Measurements from ENCODE around the gene YY1. TPM values are rescaled to one million over a fixed set of nuclear protein-coding genes. Genes with fewer than 3 reads are reported as not detected.

Gene YY1
- total and polyA plus RNA-seq, 2 experiments from 2014 or later, result 88.2 to 128 TPM

DNA sequence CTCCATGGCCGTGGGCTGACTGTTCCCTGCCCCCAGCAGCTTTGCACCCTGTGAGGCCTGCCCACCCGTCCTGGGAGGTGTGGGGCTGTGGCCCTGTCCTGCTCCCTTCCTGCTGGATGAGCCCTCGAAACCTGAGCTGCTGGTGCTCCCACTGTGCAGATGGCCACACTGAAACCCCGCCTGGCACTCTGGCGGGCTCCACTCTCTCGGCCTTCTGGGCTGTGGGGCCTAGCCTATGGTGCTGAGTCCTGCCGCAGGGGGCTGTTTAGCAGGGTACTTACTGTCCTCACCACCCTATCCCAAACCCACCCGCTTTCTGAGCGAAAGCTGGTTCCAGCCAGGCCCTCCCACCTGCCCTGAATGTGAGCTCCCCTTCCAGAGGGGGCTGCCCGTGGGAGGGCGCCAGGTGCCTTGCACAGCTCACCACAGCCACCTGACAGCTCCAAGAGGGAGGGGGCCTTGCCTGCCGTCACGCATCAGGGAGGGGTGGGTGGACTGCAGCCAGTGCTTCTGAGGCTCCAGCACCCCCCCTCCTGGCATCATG, 91.5 kb downstream of the YY1 start:
- Histone ChIP-seq H3K4me2 (no peak overlapping the region), H3K4me1 (ENCODE audit: insufficient read depth) (no peaks in the 10 kb centered on the region), H3K36me3 (ENCODE audit: insufficient read depth) (0 out of 2 replicates have a peak, but pooled peaks cover under 1% of the 10 kb centered on the region), H4K20me1 (replicated peaks; ENCODE audit: insufficient read depth) (no peaks in the 10 kb centered on the region; the same call in 1 of the 2 replicates), H3K27ac (ENCODE audit: low read depth) (no peak overlapping the region), H3F3A (replicated peaks; ENCODE audit: low read depth) (no peaks in the 10 kb centered on the region), H3K9me2 (ENCODE audit: insufficient read depth) (no peaks in the 10 kb centered on the region), H3K79me2 (replicated peaks; ENCODE audit: insufficient read depth) (no peaks in the 10 kb centered on the region), H3K27me3 (ENCODE audit: insufficient read depth) (no peaks in the 10 kb centered on the region), H3K4me3 (no peak overlapping the region), H2AFZ (no peak overlapping the region)
- ATAC-seq, result peak; percentile 37
- H3K36me3 Mint-ChIP-seq (ENCODE audit: low read depth), result peaks cover 15% of the 10 kb centered on the region
- TF ChIP-seq NANOG (IDR thresholded peaks at IDR 0.05; ENCODE audit: borderline replicate concordance) (no peak), JUNB (IDR thresholded peaks at IDR 0.05; ENCODE audit: unreplicated experiment) (no peak)
- TF ChIP-seq, protein P1, sequence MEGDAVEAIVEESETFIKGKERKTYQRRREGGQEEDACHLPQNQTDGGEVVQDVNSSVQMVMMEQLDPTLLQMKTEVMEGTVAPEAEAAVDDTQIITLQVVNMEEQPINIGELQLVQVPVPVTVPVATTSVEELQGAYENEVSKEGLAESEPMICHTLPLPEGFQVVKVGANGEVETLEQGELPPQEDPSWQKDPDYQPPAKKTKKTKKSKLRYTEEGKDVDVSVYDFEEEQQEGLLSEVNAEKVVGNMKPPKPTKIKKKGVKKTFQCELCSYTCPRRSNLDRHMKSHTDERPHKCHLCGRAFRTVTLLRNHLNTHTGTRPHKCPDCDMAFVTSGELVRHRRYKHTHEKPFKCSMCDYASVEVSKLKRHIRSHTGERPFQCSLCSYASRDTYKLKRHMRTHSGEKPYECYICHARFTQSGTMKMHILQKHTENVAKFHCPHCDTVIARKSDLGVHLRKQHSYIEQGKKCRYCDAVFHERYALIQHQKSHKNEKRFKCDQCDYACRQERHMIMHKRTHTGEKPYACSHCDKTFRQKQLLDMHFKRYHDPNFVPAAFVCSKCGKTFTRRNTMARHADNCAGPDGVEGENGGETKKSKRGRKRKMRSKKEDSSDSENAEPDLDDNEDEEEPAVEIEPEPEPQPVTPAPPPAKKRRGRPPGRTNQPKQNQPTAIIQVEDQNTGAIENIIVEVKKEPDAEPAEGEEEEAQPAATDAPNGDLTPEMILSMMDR (conservative IDR thresholded peaks at IDR 0.05; ENCODE audit: low read depth in 2 of 2), result peak in 1 of 2 experiments; percentile 15; a peak in 1 of 4 replicates
- H3K4me1 Mint-ChIP-seq, result 0 out of 3 replicates have a peak, but pooled peaks cover 5% of the 10 kb centered on the region
- peaks cover 1% of the 10 kb centered on the region for H3K27me3 Mint-ChIP-seq (ENCODE audit: insufficient read depth, low read depth, poor library complexity)
- H3K4me3 Mint-ChIP-seq, result no peak overlapping the region
- H3K9me3 Mint-ChIP-seq, result no peaks in the 10 kb centered on the region
- DNase-seq (ENCODE audit: low spot score), result no peak
- no peak overlapping the region for H3K27ac Mint-ChIP-seq

DNA sequence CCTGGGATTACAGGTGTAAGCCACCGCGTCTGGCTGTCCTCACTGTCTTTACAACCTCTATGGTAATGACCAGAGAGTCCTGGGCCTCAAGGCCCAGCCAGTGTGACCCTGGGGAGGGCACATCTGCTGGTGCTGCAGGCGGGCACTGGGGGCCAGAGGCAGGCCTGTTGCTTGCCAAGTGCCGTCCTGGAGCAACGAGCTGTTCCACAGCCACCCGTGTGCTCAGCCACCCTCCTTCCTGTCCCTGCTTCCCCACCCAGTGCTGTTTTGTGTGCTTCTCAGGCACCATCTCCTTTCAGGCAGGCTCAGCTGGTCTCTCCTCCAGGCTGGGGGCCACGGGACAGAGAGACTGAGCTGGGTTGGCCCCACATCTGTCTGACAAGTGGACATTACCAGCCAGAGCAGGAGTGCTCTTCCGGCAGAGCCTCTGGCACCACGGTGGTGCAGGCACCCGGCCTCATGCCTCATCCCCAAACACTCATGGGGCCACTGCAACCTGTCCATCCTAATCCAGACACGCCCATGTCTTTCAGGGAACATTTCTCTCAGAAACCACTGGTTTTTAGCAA, 93.2 kb downstream of the YY1 start:
- Histone ChIP-seq H3F3A (replicated peaks; ENCODE audit: low read depth) (no peaks in the 10 kb centered on the region), H3K4me1 (ENCODE audit: insufficient read depth) (no peaks in the 10 kb centered on the region), H3K27me3 (ENCODE audit: insufficient read depth) (no peaks in the 10 kb centered on the region), H3K4me2 (no peak overlapping the region), H3K27ac (ENCODE audit: low read depth) (0 out of 2 replicates have a peak overlapping the region, but pooled peaks have one; percentile 63), H3K9me2 (ENCODE audit: insufficient read depth) (no peaks in the 10 kb centered on the region), H3K36me3 (ENCODE audit: insufficient read depth) (0 out of 2 replicates have a peak, but pooled peaks cover 5% of the 10 kb centered on the region), H4K20me1 (replicated peaks; ENCODE audit: insufficient read depth) (no peaks in the 10 kb centered on the region; the same call in 1 of the 2 replicates), H3K4me3 (no peak overlapping the region), H3K79me2 (replicated peaks; ENCODE audit: insufficient read depth) (no peaks in the 10 kb centered on the region), H2AFZ (no peak overlapping the region)
- Mint-ChIP-seq H3K4me3 (no peak overlapping the region), H3K36me3 (ENCODE audit: low read depth) (peaks cover 30% of the 10 kb centered on the region), H3K27ac (no peak overlapping the region), H3K27me3 (ENCODE audit: insufficient read depth, low read depth, poor library complexity) (peaks cover 4% of the 10 kb centered on the region), H3K9me3 (no peaks in the 10 kb centered on the region), H3K4me1 (0 out of 3 replicates have a peak, but pooled peaks cover 5% of the 10 kb centered on the region)
- no peak for DNase-seq (ENCODE audit: low spot score)
- ATAC-seq, result no peak
- TF ChIP-seq ZNF331 (CRISPR knock-in tag; IDR thresholded peaks at IDR 0.05; ENCODE audit: low read depth) (no peak), EZH2 (IDR thresholded peaks at IDR 0.05; ENCODE audit: low read depth, unreplicated experiment) (no peak), POLR2AphosphoS5 (IDR thresholded peaks at IDR 0.05; ENCODE audit: low read depth) (peak; percentile 25; the same call in 1 of the 2 replicates)
- TF ChIP-seq, protein P1 (conservative IDR thresholded peaks at IDR 0.05; ENCODE audit: low read depth in 2 of 2), result no peak
- TF ChIP-seq, protein P2, sequence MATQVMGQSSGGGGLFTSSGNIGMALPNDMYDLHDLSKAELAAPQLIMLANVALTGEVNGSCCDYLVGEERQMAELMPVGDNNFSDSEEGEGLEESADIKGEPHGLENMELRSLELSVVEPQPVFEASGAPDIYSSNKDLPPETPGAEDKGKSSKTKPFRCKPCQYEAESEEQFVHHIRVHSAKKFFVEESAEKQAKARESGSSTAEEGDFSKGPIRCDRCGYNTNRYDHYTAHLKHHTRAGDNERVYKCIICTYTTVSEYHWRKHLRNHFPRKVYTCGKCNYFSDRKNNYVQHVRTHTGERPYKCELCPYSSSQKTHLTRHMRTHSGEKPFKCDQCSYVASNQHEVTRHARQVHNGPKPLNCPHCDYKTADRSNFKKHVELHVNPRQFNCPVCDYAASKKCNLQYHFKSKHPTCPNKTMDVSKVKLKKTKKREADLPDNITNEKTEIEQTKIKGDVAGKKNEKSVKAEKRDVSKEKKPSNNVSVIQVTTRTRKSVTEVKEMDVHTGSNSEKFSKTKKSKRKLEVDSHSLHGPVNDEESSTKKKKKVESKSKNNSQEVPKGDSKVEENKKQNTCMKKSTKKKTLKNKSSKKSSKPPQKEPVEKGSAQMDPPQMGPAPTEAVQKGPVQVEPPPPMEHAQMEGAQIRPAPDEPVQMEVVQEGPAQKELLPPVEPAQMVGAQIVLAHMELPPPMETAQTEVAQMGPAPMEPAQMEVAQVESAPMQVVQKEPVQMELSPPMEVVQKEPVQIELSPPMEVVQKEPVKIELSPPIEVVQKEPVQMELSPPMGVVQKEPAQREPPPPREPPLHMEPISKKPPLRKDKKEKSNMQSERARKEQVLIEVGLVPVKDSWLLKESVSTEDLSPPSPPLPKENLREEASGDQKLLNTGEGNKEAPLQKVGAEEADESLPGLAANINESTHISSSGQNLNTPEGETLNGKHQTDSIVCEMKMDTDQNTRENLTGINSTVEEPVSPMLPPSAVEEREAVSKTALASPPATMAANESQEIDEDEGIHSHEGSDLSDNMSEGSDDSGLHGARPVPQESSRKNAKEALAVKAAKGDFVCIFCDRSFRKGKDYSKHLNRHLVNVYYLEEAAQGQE (IDR thresholded peaks at IDR 0.05; ENCODE audit: unreplicated experiment), result no peak
